ENCODE results near the gene ZNF385A. TPM values are rescaled to one million over a fixed set of nuclear protein-coding genes. Genes with fewer than 3 reads are reported as not detected.
A peak's percentile ranks its signal among the peaks of the same experiment; 100 is the strongest.

The ZNF385A gene
- total and polyA plus RNA-seq, 9 of the 15 experiments (the other 6 are each of a cell fraction or from before 2014, with no cell fraction given) = 1.0 to 111 (median 7.7) TPM

- TF ChIP-seq CHAMP1 (IDR thresholded peaks at IDR 0.05) = no peak; the same call in 1 of the 2 replicates
- no peak for TF ChIP-seq ZNF79 (CRISPR knock-in tag; IDR thresholded peaks at IDR 0.05; ENCODE audit: low read depth)
- no peak for TF ChIP-seq AFF4 (CRISPR knock-in tag; IDR thresholded peaks at IDR 0.05)
- no peak for TF ChIP-seq RBM14 (IDR thresholded peaks at IDR 0.05; ENCODE audit: borderline replicate concordance, insufficient read depth, low read depth, low read length)
- no peak for TF ChIP-seq CAMTA2 (CRISPR knock-in tag; conservative IDR thresholded peaks at IDR 0.05)
- no peak for TF ChIP-seq ESRRB (CRISPR knock-in tag; IDR thresholded peaks at IDR 0.05; ENCODE audit: borderline replicate concordance)
- TF ChIP-seq CEBPB (tag; IDR thresholded peaks at IDR 0.05) = no peak
- no peak for TF ChIP-seq RBFOX2 (IDR thresholded peaks at IDR 0.05; ENCODE audit: low read depth, low read length)
- no peak for TF ChIP-seq NR0B1 (IDR thresholded peaks at IDR 0.05; ENCODE audit: partially characterized antibody)
- TF ChIP-seq SOX6 (IDR thresholded peaks at IDR 0.05) = peak; percentile 21; the same call in 1 of the 2 replicates
- TF ChIP-seq PYGO2 (tag; IDR thresholded peaks at IDR 0.05) = no peak
- TF ChIP-seq HNRNPUL1 (IDR thresholded peaks at IDR 0.05; ENCODE audit: low read length) = no peak
- peak; percentile 82; the same call in 1 of the 2 replicates for TF ChIP-seq E2F1 (CRISPR knock-in tag; IDR thresholded peaks at IDR 0.05)
- TF ChIP-seq MECOM (CRISPR knock-in tag; IDR thresholded peaks at IDR 0.05) = no peak
- no peak for TF ChIP-seq STAT5A (IDR thresholded peaks at IDR 0.05; ENCODE audit: borderline replicate concordance, low read length)
Observed at GRCh38 chr12:54379398-54380201, 4.9 kb downstream of the ZNF385A start (continued).
